SK-N-MC (cell line): ENCODE results near the gene IPO13.

ENCODE experiments used
- DNase-seq: peaks from one replicate; pipeline ENCODE4 v3.0.0-alpha.2; 2011; ENCODE audit warnings: low read depth, low spot score
- H3K27ac ChIP-seq: fragments of 200-600 bp; sonication (generic); 2 replicates; pipeline ENCODE4 v1.5.1; 2016; ENCODE audit warnings: mixed run types
- H3K36me3 ChIP-seq: fragments of 200-600 bp; sonication (generic); 2 replicates; pipeline ENCODE4 v1.6.1; 2017; ENCODE audit warnings: antibody characterized with exemption, low read length, mixed read lengths; ENCODE audit not compliant: insufficient read depth
- H3K4me3 ChIP-seq: fragments of 200-600 bp; sonication (generic); 2 replicates; pipeline ENCODE4 v1.5.1; 2016
- H3K9ac ChIP-seq: fragments of 200-600 bp; sonication (generic); 2 replicates; pipeline ENCODE4 v1.8.0; 2017; ENCODE audit warnings: mixed run types, mixed read lengths; ENCODE audit not compliant: insufficient read length
- H3K9me3 ChIP-seq: fragments of 200-600 bp; sonication (generic); 2 replicates; pipeline ENCODE4 v1.6.1; 2017; ENCODE audit warnings: low read depth, mild to moderate bottlenecking, antibody characterized with exemption, low read length, moderate library complexity, mixed read lengths
- EZH2 ChIP-seq: fragments of 200-600 bp; sonication (generic); IDR thresholded peaks from one replicate; pipeline ENCODE4 v1.6.1; 2017; ENCODE audit warnings: antibody characterized with exemption
- FOXP2 ChIP-seq: optimal IDR thresholded peaks from 2 replicates; pipeline ENCODE3; 2011; ENCODE audit warnings: mild to moderate bottlenecking, moderate library complexity; ENCODE audit not compliant: insufficient read depth; ENCODE audit errors: extremely low read length, control extremely low read depth
- POLR2AphosphoS5 ChIP-seq: IDR thresholded peaks from 2 replicates; pipeline ENCODE4 v1.6.1; 2012; ENCODE audit warnings: mild to moderate bottlenecking, low read depth, low read length, borderline replicate concordance

IPO13 gene

DNA sequence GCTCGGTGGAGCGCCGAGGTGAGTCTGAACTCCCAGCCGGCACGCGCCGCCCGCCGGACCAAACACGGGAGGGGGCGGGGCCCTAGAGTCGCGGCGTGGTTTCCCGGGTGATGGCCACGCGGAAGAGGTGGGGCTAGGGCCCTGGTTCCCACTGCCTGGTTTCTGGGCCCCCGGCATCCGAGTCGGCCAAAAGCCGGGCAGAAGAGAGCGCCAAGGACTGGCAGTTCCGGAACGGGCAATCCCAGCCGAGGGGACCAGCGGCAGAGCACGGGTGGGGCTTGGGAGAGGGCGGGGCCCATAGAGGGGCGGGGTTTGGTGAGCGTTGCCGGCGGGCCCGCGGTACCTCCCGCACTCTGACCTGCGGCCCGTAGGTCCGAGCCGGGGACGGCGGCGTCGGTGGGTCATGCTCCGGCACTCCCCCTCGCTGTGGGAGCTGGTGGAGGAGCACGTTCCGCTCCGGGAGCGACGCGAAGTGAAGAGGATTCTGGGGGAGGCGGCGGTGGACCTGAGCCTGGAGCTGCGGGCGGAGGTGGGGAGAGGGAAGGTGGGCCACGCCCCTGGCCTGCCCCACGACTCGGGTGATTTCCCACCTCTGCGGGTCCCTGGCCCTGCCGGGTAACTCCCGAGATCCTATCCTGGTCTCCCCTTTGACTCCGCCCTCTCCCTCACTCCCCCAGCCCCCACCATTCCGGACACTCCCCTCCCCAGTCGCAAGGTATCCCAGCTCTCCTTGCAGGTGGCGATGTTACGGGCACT lies 44.9 kb downstream of the IPO13 start, which contains the start of gene CCDC24:
Gene CCDC24 (plus strand): TSS at position 124 of the 756 bp plus-strand sequence. CDS start 280 bp downstream, at position 404.
- H3K27ac ChIP-seq = no peak within 1 kb of the TSS
- TF ChIP-seq FOXP2 (no peak), POLR2AphosphoS5 (peak; percentile 58; the same call in 1 of the 2 replicates)
- no peaks in the 10 kb centered on the region for H3K9me3 ChIP-seq
- H3K36me3 ChIP-seq = no peaks in the 10 kb centered on the region
- DNase-seq = no peak
- peak within 1 kb of the TSS; percentile 65 for H3K9ac ChIP-seq
- peak within 1 kb of the TSS; percentile 78 for H3K4me3 ChIP-seq

DNA sequence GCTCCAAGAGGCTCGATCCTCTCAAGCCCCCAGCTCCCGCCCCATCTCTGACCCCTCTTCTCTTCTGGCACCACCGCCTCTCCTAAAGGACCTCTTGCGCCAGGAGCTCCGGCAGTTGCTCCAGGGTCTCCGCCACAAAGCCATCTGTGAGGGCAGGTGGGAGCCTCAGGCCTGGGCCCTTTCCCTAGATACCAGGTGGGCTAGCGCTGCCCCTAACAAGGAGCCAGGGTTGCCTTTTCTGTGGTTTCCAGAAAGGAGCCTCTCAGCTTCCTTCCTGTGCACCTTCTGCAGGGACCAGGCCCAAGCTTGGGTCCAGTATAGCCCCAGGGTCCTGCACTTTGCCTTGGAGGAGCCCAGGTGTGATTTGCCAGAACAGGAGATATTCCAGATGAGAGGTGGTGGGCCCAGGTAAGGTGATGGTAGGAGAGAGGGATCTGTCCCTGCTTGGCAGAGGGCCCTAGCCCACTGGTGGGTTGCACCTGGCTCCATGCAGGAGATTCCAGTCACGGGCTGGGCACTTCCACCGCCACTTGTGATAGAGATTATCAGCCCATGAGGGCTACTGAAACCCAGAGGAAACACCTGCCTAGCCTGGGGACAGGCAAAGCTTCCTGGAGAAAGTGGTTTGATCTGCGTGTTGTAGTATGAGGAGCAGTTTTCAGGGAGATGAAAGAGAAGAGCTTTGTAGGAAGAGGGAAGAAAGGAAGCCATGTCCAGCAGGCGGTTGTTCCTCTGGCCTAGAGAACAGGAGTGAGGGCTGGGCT lies 45.7 kb downstream of the IPO13 start:
- DNase-seq = no peak
- Histone ChIP-seq H3K9me3 (no peaks in the 10 kb centered on the region), H3K4me3 (peak overlapping the region; percentile 78), H3K27ac (no peak overlapping the region), H3K36me3 (no peaks in the 10 kb centered on the region; the same call in 1 of the 2 replicates), H3K9ac (no peak overlapping the region)
- no peak for TF ChIP-seq EZH2
- TF ChIP-seq POLR2AphosphoS5 = no peak
- no peak for TF ChIP-seq FOXP2

DNA sequence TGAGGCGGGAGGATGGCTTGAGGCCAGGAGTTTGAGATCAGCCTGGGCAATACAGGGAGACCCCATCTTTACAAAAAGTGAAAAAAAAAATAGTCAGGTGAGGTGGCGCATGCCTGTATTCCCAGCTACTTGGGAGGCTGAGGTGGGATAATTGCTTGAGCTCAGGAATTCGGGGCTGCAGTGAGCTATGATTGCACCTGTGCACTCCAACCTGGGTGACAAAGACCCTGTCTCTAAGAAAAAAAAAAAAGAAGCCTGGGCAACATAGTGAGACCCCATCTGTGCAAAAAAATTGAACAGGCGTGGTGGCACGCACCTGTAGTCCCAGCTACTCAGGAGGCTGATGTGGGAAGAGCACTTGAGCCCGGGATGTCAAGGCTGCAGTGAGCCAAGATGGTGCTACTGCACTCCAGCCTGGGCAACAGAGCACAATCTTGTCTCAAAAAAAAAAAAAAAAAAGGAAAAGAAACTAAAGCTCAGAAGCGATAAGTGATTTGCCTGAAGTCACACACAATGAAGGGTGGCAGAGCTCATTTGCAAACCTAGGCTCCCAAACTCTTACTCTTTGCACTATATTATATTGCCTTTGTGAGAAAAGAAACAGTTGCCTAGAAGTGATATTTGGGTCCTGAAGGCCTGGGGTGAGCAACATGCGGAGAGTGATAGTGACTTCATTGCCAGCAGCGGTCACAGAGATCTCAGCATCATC lies 46.6 kb downstream of the IPO13 start:
- no peak overlapping the region for H3K9ac ChIP-seq
- no peaks in the 10 kb centered on the region for H3K9me3 ChIP-seq
- no peak overlapping the region for H3K4me3 ChIP-seq
- no peak overlapping the region for H3K27ac ChIP-seq
- no peaks in the 10 kb centered on the region; the same call in 1 of the 2 replicates for H3K36me3 ChIP-seq
- TF ChIP-seq EZH2 = no peak
- TF ChIP-seq POLR2AphosphoS5 = no peak
- TF ChIP-seq FOXP2 = no peak
- no peak for DNase-seq

DNA sequence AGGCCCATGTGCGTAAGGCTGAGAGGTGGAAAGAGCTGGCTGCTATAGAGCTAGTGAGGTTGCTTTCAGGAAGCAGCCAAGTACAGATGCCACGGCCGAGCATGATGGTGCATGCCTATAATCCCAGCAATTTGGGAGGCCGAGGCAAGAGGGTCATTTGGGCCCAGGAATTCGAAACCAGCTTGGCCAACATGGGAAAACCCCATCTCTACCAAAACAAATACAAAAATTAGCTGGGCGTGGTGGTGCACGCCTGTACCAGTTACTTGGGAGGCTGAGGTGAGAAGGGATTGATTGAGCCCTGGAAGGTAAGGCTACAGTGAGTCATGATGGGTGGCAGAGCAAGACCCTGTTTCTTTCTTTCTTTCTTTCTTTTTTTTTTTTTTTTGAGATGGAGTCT lies 47.3 kb downstream of the IPO13 start:
- DNase-seq = no peak
- H3K27ac ChIP-seq = no peak overlapping the region
- H3K4me3 ChIP-seq = no peak overlapping the region
- H3K9me3 ChIP-seq = no peaks in the 10 kb centered on the region
- H3K9ac ChIP-seq = no peak overlapping the region
- H3K36me3 ChIP-seq = no peaks in the 10 kb centered on the region; the same call in 1 of the 2 replicates
- no peak for TF ChIP-seq FOXP2
- TF ChIP-seq POLR2AphosphoS5 = no peak
- no peak for TF ChIP-seq EZH2

DNA sequence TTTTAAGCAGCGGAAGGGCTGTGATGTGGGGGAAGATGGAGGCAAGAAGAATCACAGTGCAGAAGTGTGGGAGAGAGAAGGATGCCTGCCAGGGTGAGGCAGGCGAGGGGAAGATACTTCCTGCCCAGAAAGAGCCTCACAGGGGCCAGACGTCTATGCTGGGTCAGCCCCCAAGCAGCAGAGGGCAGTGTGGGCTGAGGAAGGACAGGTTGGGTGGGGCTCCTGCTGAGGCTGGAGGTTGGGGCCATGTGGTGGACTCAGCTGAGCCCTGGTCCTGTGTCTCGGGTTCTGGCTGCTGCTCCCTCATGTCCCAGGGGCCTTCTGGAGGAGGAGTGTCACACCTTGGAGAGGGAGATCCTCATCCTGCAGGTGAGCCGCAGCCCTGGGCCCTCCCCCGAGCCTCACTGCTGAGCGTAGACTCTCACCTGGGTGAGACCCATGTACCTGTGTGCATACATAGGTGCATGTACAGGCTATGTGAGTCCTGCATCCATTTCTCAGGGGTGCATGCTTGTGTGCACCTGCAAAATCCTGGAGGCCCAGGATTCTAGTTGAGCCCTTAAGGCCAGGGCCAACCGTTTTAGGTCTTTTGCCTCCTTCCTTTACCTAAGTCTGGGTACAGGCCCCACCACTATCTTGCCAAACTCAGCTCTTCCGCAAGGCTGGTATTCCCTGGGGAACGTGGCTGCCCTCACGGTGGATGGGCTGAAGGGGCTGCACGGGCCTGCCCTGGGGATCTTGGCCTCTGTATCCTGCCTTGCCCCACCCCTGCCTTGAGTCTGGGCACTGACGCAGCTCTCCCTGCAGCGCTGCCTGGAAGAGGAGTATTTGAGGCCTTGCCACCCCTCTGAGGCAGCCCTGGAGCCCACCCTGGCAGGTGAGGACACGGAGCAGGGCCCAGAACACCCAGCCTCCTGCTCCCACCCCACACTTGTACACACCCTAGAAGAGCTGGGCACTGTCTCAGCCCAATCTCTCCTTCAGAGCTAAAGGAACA lies 48.3 kb downstream of the IPO13 start:
- Histone ChIP-seq H3K9me3 (no peaks in the 10 kb centered on the region), H3K36me3 (no peaks in the 10 kb centered on the region; the same call in 1 of the 2 replicates), H3K27ac (no peak overlapping the region), H3K9ac (no peak overlapping the region), H3K4me3 (no peak overlapping the region)
- TF ChIP-seq POLR2AphosphoS5 (no peak), EZH2 (no peak), FOXP2 (no peak)
- DNase-seq = no peak

DNA sequence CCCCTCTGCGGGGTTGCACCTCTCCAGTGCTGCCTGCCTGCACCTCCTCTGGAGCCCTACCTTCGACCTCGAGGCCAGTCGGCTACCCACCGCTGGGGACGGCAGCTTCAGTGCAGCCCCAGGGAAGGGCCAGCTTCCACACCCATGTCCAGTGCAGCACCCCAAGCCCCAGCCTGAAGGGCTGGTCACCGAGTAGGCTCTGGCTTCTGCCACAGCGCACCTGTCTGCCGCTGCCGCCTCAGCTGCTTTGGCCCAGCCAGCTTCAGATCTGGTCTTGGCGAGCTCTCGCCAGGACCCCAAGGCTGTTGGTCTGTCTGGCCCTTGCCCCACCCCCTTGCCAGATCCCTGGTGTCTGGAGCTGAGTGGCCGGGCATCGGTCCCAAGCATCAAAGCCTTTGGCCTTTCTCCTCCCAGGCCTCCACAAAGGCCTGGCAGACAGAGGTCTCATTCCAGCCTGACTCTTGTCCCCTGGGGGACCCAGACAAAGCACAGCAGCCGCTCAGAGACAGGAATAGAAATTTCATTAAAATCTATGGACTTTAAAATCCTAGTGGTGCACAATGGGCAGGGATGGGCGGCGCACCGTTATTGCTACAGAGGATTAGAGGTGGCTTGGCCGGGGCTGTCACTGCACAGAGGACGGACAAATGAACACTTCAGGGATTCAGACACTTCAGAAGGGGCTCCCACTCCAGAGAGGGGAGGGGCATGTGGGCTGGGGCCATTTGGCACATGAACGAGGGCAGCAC lies 49.4 kb downstream of the IPO13 start:
- H3K36me3 ChIP-seq = peaks cover 10% of the 10 kb centered on the region; the same call in 1 of the 2 replicates
- H3K4me3 ChIP-seq = no peak overlapping the region
- H3K9ac ChIP-seq = no peak overlapping the region
- TF ChIP-seq POLR2AphosphoS5 = no peak
- no peak for TF ChIP-seq EZH2
- no peak for DNase-seq
- H3K27ac ChIP-seq = no peak overlapping the region
- no peaks in the 10 kb centered on the region for H3K9me3 ChIP-seq

DNA sequence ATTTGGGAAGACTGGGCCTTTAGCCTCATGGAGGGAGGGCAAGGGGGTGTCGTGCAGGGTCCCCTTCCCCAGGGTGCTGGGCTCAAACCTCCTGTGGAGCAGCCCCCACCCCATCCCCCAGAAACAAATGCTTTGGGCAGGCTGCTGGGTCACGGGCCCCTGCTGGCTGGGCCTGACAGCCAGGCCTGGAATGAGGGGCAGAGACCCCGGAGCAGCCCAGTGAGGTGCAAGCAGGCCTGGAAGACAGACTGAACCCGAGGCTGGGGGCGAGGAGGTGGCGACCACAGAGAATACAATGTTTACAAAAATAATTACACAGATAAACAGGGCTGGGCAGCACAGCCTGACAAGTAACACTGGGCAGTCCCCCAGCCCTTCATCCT lies 50.0 kb downstream of the IPO13 start:
- no peak overlapping the region for H3K9ac ChIP-seq

More for the DNA sequence above, 50.0 kb downstream of the IPO13 start:
- Histone ChIP-seq H3K27ac (no peak overlapping the region), H3K9me3 (no peaks in the 10 kb centered on the region), H3K4me3 (no peak overlapping the region), H3K36me3 (peaks cover 13% of the 10 kb centered on the region; the same call in 1 of the 2 replicates)
- no peak for DNase-seq
- TF ChIP-seq POLR2AphosphoS5 (no peak), EZH2 (no peak), FOXP2 (no peak)
